Measurements from ENCODE around the gene GIGYF2.
"Not testable (repeated sequence)": the region's sequence is repeated elsewhere in the genome, so short reads cannot be mapped to it uniquely, and the experiment has no call there.

- TF ChIP-seq, protein P1, sequence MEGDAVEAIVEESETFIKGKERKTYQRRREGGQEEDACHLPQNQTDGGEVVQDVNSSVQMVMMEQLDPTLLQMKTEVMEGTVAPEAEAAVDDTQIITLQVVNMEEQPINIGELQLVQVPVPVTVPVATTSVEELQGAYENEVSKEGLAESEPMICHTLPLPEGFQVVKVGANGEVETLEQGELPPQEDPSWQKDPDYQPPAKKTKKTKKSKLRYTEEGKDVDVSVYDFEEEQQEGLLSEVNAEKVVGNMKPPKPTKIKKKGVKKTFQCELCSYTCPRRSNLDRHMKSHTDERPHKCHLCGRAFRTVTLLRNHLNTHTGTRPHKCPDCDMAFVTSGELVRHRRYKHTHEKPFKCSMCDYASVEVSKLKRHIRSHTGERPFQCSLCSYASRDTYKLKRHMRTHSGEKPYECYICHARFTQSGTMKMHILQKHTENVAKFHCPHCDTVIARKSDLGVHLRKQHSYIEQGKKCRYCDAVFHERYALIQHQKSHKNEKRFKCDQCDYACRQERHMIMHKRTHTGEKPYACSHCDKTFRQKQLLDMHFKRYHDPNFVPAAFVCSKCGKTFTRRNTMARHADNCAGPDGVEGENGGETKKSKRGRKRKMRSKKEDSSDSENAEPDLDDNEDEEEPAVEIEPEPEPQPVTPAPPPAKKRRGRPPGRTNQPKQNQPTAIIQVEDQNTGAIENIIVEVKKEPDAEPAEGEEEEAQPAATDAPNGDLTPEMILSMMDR (IDR thresholded peaks at IDR 0.05; ENCODE audit: low read depth, low read length) = not testable (repeated sequence)
- TF ChIP-seq POLR2A (IDR thresholded peaks at IDR 0.05; ENCODE audit: extremely low read depth, insufficient read length); MYC (IDR thresholded peaks at IDR 0.05; ENCODE audit: low read depth, low read length); MAX (IDR thresholded peaks at IDR 0.05; ENCODE audit: low read depth, low read length): not testable (repeated sequence)
These were observed 210.6 kb downstream of the GIGYF2 start for GRCh38 chr2:232907718-232908085.

Measured in NB4 (cell line).